ENCODE data around the gene FBXO24.
A peak's percentile ranks its signal among the peaks of the same experiment; 100 is the strongest.
"Not testable (repeated sequence)": the region's sequence is repeated elsewhere in the genome, so short reads cannot be mapped to it uniquely, and the experiment has no call there.

Gene FBXO24

GRCh38 chr7:100586266-100587025, at the start of gene FBXO24:
TSS of gene FBXO24 (plus strand) at chr7:100586328. CDS start at chr7:100586626, 298 bp downstream.
- peak; percentile 100 for DNase-seq

- not testable (repeated sequence) for DNase-seq
Observed at GRCh38 chr7:100536695-100537094, 49.4 kb upstream of the FBXO24 start.

- no peak for DNase-seq
Observed at GRCh38 chr7:100538348-100538653, 47.8 kb upstream of the FBXO24 start.

GRCh38 chr7:100538654-100539435, 47.3 kb upstream of the FBXO24 start, which contains the start of gene AGFG2:
TSS of gene AGFG2 (plus strand) at chr7:100539203. CDS start at chr7:100539347, 144 bp downstream.
- peak; percentile 100 for DNase-seq

GRCh38 chr7:100539436-100540006, 46.6 kb upstream of the FBXO24 start:
- DNase-seq = no peak

GRCh38 chr7:100540073-100540723, 45.9 kb upstream of the FBXO24 start:
- no peak for DNase-seq

- peak; percentile 35 for DNase-seq
Observed at GRCh38 chr7:100541309-100541708, 44.8 kb upstream of the FBXO24 start.

GRCh38 chr7:100543586-100543985, 42.5 kb upstream of the FBXO24 start:
- no peak for DNase-seq

GRCh38 chr7:100544386-100544785, 41.7 kb upstream of the FBXO24 start:
- DNase-seq = no peak

GRCh38 chr7:100544967-100545359, 41.2 kb upstream of the FBXO24 start:
- DNase-seq = no peak

GRCh38 chr7:100545360-100546128, 40.6 kb upstream of the FBXO24 start:
- DNase-seq = peak; percentile 29

- DNase-seq = no peak
Observed at GRCh38 chr7:100546129-100546925, 39.8 kb upstream of the FBXO24 start.

- DNase-seq = no peak
Observed at GRCh38 chr7:100546926-100547800, 39.0 kb upstream of the FBXO24 start.

- DNase-seq = peak; percentile 58
Observed at GRCh38 chr7:100547872-100548271, 38.3 kb upstream of the FBXO24 start.

- not testable (repeated sequence) for DNase-seq
Observed at GRCh38 chr7:100548446-100548845, 37.7 kb upstream of the FBXO24 start.

- DNase-seq = no peak
Observed at GRCh38 chr7:100552532-100552931, 33.6 kb upstream of the FBXO24 start.

- no peak for DNase-seq
Observed at GRCh38 chr7:100553032-100553431, 33.1 kb upstream of the FBXO24 start.

GRCh38 chr7:100555701-100556100, 30.4 kb upstream of the FBXO24 start:
- peak; percentile 9 for DNase-seq

- peak; percentile 84 for DNase-seq
Observed at GRCh38 chr7:100556541-100556940, 29.6 kb upstream of the FBXO24 start.

GRCh38 chr7:100559127-100559526, 27.0 kb upstream of the FBXO24 start:
- DNase-seq = no peak
